ENCODE data around the gene FAM114A1.

DNA sequence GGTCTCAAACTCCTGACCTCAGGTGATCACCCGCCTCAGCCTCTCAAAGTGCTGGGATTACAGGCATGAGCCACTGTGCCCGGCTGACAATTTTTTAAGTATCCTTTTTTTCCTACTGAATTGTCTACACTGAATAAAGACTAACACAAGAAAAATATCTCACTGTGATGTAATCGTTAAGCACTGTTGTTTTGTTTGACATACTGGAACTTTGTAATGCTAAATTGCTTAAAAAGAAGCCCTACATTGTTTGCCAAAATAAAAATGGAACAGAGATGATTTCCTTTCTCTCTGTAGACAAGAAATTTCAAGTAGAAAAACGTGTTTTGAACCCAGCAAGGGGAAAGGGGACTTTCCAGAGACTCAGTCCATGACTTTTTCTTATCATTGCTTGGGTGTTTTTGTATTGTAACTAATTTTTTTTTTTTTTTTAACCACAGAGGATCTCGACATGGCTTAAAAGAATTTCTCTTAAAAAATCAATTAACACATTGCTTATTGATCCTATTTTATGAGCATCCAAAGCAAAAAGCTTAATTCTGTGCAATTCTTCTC is 89.7 kb downstream of the FAM114A1 start:
- TF ChIP-seq CTCF (IDR thresholded peaks at IDR 0.05) (no peak), POLR2AphosphoS5 (IDR thresholded peaks at IDR 0.05) (no peak)
